Kidney epithelial cell (primary cell): ENCODE data around the gene CACTIN. TPM values are rescaled to one million over a fixed set of nuclear protein-coding genes. Genes with fewer than 3 reads are reported as not detected.

ENCODE experiments used
- DNase-seq: peaks from one replicate; pipeline ENCODE4 v3.0.0-alpha.2; 2010; ENCODE audit warnings: low read depth
- H3K27me3 ChIP-seq: 2 replicates; pipeline ENCODE4 v1.6.0; 2011; ENCODE audit warnings: low read length; ENCODE audit not compliant: control insufficient read depth, insufficient read depth
- H3K36me3 ChIP-seq: 2 replicates; pipeline ENCODE4 v1.5.1; 2011; ENCODE audit warnings: low read length; ENCODE audit not compliant: control insufficient read depth, insufficient read depth
- H3K4me3 ChIP-seq: 2 replicates; pipeline ENCODE4 v1.5.1; 2011; ENCODE audit warnings: low read depth, mild to moderate bottlenecking, control low read depth, low read length
- total RNA-seq: library from RNA; depleted of rRNA; stranded (reverse); fragments of >200 nt; gene quantifications from 2 replicates; pipeline ENCODE4 v1.2.3, GENCODE V29; 2015
- TF ChIP-seq, protein P1 (sequence below): IDR thresholded peaks from 2 replicates; pipeline ENCODE4 v1.5.1; 2011; ENCODE audit warnings: mild to moderate bottlenecking, moderate library complexity, low read length, control low read depth, inconsistent platforms; ENCODE audit not compliant: insufficient read depth, poor library complexity, severe bottlenecking

CACTIN gene
- total RNA-seq, 1 donor from 2014 or later: 46.6 TPM

DNA sequence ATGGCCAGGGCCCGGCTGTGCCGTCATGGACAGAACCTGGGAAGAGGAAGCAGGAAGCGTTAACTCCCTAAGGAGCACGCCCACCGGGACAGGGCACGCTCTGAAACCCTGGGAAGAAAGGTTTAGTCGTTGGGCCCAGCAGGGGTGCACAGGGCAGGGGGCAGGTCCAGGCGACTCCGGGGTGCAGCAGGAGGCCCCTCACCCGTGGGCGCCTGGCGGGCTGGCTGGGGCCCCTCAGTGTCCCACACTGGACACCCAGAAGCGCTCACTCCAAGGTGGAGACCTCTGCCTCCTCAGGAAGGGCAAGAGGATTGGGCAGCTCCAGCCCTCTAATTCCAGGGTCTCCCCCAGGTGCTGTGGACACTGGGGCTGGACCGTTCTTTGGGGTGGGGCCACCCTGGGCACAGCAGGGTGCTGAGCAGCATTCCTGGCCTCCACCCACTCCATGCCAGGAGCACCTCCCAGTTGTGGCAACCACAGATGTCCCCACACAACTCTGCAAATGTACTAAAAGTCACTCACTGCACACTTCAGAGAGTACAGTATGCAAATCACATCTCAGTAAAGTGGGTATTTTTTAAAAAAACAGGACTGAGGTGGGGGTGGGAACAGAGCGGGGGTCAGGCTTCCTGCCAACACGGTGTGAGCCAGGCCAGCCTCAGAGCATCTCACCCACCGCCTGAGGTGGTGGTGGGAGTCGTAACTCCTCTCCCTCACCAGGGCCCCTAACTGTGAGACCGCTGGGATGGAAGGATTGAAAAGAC is 38.5 kb upstream of the CACTIN start:
- DNase-seq: no peak
- H3K36me3 ChIP-seq: no peaks in the 10 kb centered on the region
- no peaks in the 10 kb centered on the region for H3K27me3 ChIP-seq
- no peak overlapping the region for H3K4me3 ChIP-seq
- TF ChIP-seq, protein P1, sequence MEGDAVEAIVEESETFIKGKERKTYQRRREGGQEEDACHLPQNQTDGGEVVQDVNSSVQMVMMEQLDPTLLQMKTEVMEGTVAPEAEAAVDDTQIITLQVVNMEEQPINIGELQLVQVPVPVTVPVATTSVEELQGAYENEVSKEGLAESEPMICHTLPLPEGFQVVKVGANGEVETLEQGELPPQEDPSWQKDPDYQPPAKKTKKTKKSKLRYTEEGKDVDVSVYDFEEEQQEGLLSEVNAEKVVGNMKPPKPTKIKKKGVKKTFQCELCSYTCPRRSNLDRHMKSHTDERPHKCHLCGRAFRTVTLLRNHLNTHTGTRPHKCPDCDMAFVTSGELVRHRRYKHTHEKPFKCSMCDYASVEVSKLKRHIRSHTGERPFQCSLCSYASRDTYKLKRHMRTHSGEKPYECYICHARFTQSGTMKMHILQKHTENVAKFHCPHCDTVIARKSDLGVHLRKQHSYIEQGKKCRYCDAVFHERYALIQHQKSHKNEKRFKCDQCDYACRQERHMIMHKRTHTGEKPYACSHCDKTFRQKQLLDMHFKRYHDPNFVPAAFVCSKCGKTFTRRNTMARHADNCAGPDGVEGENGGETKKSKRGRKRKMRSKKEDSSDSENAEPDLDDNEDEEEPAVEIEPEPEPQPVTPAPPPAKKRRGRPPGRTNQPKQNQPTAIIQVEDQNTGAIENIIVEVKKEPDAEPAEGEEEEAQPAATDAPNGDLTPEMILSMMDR: no peak

- Histone ChIP-seq H3K36me3 (no peaks in the 10 kb centered on the region), H3K27me3 (no peaks in the 10 kb centered on the region), H3K4me3 (no peak overlapping the region)
- TF ChIP-seq, protein P1: no peak
- no peak for DNase-seq
Measured at GRCh38 chr19:3663838-3664237, 37.2 kb upstream of the CACTIN start.

DNA sequence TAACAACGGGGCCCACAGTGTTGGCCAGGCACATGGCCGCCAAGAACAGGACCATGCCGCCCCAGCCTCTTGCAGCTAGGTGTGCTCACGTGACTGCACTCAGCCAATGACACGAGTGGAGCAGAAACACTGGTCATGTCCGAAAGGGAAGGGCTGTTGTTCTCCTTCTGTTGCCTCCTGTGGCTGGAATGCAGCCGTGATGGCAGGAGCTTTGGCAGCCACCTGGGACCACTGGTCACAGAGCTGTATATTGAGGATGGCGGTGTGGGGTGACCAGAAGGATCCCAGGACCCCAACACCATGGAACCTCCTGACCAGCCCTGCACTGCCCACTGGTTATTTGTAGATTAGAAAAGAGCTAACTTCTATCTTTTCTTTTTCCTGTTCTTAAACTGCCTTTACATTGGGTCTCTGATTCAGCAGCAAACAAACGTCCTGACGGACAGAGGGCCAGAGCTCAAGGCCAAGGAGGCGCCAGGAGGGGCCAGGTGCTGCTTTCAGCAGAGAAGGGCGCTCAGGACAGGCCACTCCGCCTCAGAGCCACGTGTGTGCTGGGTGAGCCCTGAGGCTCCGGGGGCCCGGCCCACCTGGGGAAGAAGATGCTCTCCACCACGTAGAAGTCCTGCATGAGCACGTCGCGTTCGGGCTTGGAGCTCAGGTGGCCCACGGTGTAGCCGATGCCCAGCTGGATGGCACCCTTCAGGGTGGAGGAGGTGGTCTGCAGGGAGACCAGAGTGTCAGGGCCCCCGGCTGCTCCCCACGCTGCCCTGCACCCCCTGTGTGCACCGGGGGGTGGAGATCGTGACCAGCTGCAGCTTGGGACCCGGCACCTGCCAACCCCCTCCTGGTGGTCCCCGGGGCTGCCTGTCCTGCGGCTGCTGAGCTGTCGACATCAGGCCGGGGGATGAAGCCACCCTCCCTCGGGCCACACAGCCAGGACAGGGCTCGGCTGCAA is 35.0 kb upstream of the CACTIN start:
- Histone ChIP-seq H3K4me3 (no peak overlapping the region), H3K36me3 (no peaks in the 10 kb centered on the region), H3K27me3 (no peaks in the 10 kb centered on the region)
- TF ChIP-seq, protein P1: no peak
- DNase-seq: no peak

DNA sequence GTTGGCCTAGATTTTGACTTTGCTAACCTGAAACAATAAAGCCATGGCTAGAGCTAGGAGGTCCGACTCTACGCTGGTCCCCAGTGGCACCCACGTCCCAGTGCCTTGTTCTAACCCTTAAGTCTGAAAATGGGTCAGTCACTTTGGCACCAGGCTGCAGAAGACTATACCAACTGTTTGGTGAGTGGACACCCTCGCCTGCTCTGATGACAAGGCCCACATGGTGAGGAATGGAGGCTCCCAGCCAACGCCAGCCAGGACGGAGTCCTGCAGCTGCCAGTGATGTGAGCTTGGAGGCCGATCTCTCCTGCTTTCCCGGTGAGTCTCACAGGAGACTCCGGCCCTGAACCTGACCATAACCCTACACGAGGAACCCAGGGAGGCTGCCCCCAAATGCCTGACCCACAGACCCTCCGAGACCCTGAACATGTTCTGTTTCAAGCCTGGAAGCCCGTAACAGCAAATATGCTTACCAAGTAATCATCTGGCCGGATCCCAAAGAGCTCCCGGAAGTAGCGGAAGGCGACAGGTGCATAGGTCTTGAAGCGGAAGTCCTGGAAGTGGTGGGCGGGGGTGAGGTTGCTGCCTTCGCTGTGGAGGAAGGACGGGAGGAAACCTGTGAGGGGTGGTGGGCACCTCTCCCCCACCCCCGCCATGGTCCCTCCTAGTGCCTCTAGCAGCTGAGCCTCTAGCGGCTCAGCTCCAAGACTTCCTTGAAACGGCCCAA is 34.1 kb upstream of the CACTIN start:
- no peak for DNase-seq
- TF ChIP-seq, protein P1: no peak
- Histone ChIP-seq H3K4me3 (no peak overlapping the region), H3K27me3 (no peaks in the 10 kb centered on the region), H3K36me3 (no peaks in the 10 kb centered on the region)

GRCh38 chr19:3659746-3660112 is 33.1 kb upstream of the CACTIN start:
- Histone ChIP-seq H3K36me3 (no peaks in the 10 kb centered on the region), H3K4me3 (no peak overlapping the region), H3K27me3 (no peaks in the 10 kb centered on the region)
- DNase-seq: no peak
- TF ChIP-seq, protein P1: no peak
